GM12878 (cell line): Measurements from ENCODE around the gene KCNH4. TPM values are rescaled to one million over a fixed set of nuclear protein-coding genes. Genes with fewer than 3 reads are reported as not detected.

ENCODE experiments used
- ATAC-seq: fragments of 200-7000 bp; cut with Tn5 transposase; 3 replicates; pipeline ENCODE4 v1.9.1; 2020; ENCODE audit warnings: mild to moderate bottlenecking, moderate library complexity
- BruUV-seq: library from RNA; stranded (reverse); fragments of 400-500 nt; replicated peaks from 2 replicates; lab custom pipeline; 2021; lab: Mats Ljungman, UMichigan
- CTCF ChIA-PET: fragments of 300-600 bp; sonication (Branson Sonifier 250); formaldehyde crosslinking; extraction: SDS; loops from one replicate; lab custom pipeline; 2021; ENCODE audit warnings: inconsistent platforms; lab: Yijun Ruan, JAX
- POLR2A ChIA-PET: fragments of 350-600 bp; formaldehyde crosslinking; extraction: SDS; loops from one replicate; lab custom pipeline; 2021; ENCODE audit warnings: inconsistent platforms; lab: Charles Lee
- RAD21 ChIA-PET: fragments of 300-600 bp; sonication (Branson Sonifier 250); formaldehyde crosslinking; loops from one replicate; lab custom pipeline; 2023; ENCODE audit warnings: antibody characterized with exemption; ENCODE audit not compliant: unreplicated experiment; lab: Charles Lee
- SMC1A ChIA-PET: fragments of 300-600 bp; sonication (Branson Sonifier 250); formaldehyde crosslinking; loops from one replicate; lab custom pipeline; 2023; ENCODE audit not compliant: unreplicated experiment, uncharacterized antibody; lab: Charles Lee
- DNase-seq: peaks from one replicate; pipeline ENCODE4 v3.0.0-alpha.2; 2011; ENCODE audit warnings: low read depth, low spot score
- FAIRE-seq: peaks from 3 replicates; lab custom pipeline; 2011; peaks lifted over from hg19 to GRCh38; lab: Jason Lieb, UNC
- H2AFZ ChIP-seq: 2 replicates; pipeline ENCODE4 v1.6.0; 2011; ENCODE audit warnings: low read depth, low read length, control low read depth; ENCODE audit not compliant: control insufficient read depth
- H3K27ac ChIP-seq: 2 replicates; pipeline ENCODE4 v1.5.1; 2011; ENCODE audit warnings: control low read depth; ENCODE audit not compliant: control insufficient read depth, insufficient read depth
- H3K27me3 ChIP-seq, 2 experiments: replicated peaks in 1 of 2; 2 replicates each; pipeline versions ENCODE4 v1.6.0 to v1.6.1; 2011; ENCODE audit warnings: low read length in 1 of 2; ENCODE audit not compliant: control insufficient read depth in 2 of 2, insufficient read depth in 2 of 2
- H3K36me3 ChIP-seq, 2 experiments: 2 replicates each; pipeline ENCODE4 v1.5.1; 2011; ENCODE audit warnings: low read length in 1 of 2; ENCODE audit not compliant: control insufficient read depth in 2 of 2, insufficient read depth in 2 of 2
- H3K4me1 ChIP-seq: 2 replicates; pipeline ENCODE4 v1.6.1; 2011; ENCODE audit warnings: mild to moderate bottlenecking, low read length, moderate library complexity, mixed read lengths; ENCODE audit not compliant: control insufficient read depth, insufficient read depth
- H3K4me2 ChIP-seq: 2 replicates; pipeline ENCODE4 v1.6.0; 2011; ENCODE audit warnings: control low read depth; ENCODE audit not compliant: control insufficient read depth, insufficient read depth
- H3K4me3 ChIP-seq: fragments of 200-600 bp; sonication (generic); 2 replicates; pipeline ENCODE4 v1.5.1; 2016
- H3K79me2 ChIP-seq: 2 replicates; pipeline ENCODE4 v1.6.0; 2011; ENCODE audit warnings: low read length; ENCODE audit not compliant: control insufficient read depth, insufficient read depth
- H3K9ac ChIP-seq: 2 replicates; pipeline ENCODE4 v1.8.0; 2011; ENCODE audit warnings: low read length, control low read depth, mixed read lengths; ENCODE audit not compliant: control insufficient read depth, insufficient read depth
- H3K9me3 ChIP-seq: replicated peaks from 3 replicates; pipeline ENCODE4 v1.5.1; 2011; ENCODE audit warnings: mild to moderate bottlenecking, low read length; ENCODE audit not compliant: control insufficient read depth, insufficient read depth
- H4K20me1 ChIP-seq: 2 replicates; pipeline ENCODE4 v1.6.0; 2011; ENCODE audit not compliant: control insufficient read depth, insufficient read depth
- WGBS: methylation state at CpG from one replicate; pipeline ENCODE4 v1.1.6; 2016; ENCODE audit warnings: low lambda C conversion rate; ENCODE audit not compliant: insufficient replicate concordance, insufficient coverage; ENCODE audit errors: missing lambda C conversion rate; 5-methylcytosine and 5-hydroxymethylcytosine counted together
- in situ Hi-C: fragments of 300-500 bp; cut with MboI; formaldehyde crosslinking; loops from 9 replicates; pipeline ENCODE4 v1.14.3; 2018; ENCODE audit warnings: mixed read lengths
- intact Hi-C: fragments of 100-400 bp; cut with micrococcal nuclease; formaldehyde crosslinking; loops from one replicate; pipeline ENCODE4 v1.14.2; 2022; ENCODE audit not compliant: unreplicated experiment
- polyA plus RNA-seq, 11 experiments: library from polyadenylated mRNA; depleted of rRNA in 4 of 11; unstranded in 6 of 11; stranded (reverse) in 5 of 11; fragments of >200 nt; fragmentation: Nextera tagmentation in 4 of 11; fragmentation: Illumina TruSeq in 1 of 11; extraction: Ambion mirVana in 4 of 11; extraction: Trizol in 1 of 11; gene quantifications; 1 replicate in 1 of 11; 2 replicates in 10 of 11; pipeline versions ENCODE4 v1.2.1 to v1.2.3, GENCODE V29; 2011 to 2016; ENCODE audit warnings: inconsistent platforms in 2 of 11, missing spikeins in 2 of 11, low read depth in 1 of 11
- total RNA-seq, 4 experiments: library from RNA; depleted of rRNA in 3 of 4; stranded (reverse); fragments of >200 nt in 3 of 4; fragmentation: Illumina TruSeq in 1 of 4; extraction: Trizol in 1 of 4; gene quantifications; 2 replicates each; pipeline versions ENCODE4 v1.2.1 to v1.2.3, GENCODE V29; 2013 to 2021
- TF ChIP-seq, protein P1 (sequence below): fragments of 450-650 bp; IDR thresholded peaks from 2 replicates; pipeline ENCODE4 v1.6.1; 2017; ENCODE audit warnings: mild to moderate bottlenecking

The KCNH4 gene
- total and polyA plus RNA-seq, 10 of the 15 experiments (the other 5 are each of a cell fraction or from before 2014, with no cell fraction given), result 0.03 to 0.88 (median 0.10) TPM; not detected in 2

GRCh38 chr17:42155614-42156045, 25.3 kb downstream of the KCNH4 start:
- Histone ChIP-seq H3K4me2 (peak overlapping the region; percentile 76), H2AFZ (no peak overlapping the region), H3K4me3 (peak overlapping the region; percentile 61; the same call in 1 of the 2 replicates), H3K36me3 (0 out of 4 replicates have a peak, but pooled peaks cover 0 to 4% of the 10 kb centered on the region in 2 experiments), H3K9ac (no peak overlapping the region; the same call in 1 of the 2 replicates), H3K27me3 (no peaks in the 10 kb centered on the region), H3K4me1 (peaks cover 5% of the 10 kb centered on the region), H3K27ac (no peak overlapping the region), H4K20me1 (no peaks in the 10 kb centered on the region), H3K79me2 (peaks cover 36% of the 10 kb centered on the region), H3K9me3 (no peaks in the 10 kb centered on the region)
- TF ChIP-seq, protein P1, sequence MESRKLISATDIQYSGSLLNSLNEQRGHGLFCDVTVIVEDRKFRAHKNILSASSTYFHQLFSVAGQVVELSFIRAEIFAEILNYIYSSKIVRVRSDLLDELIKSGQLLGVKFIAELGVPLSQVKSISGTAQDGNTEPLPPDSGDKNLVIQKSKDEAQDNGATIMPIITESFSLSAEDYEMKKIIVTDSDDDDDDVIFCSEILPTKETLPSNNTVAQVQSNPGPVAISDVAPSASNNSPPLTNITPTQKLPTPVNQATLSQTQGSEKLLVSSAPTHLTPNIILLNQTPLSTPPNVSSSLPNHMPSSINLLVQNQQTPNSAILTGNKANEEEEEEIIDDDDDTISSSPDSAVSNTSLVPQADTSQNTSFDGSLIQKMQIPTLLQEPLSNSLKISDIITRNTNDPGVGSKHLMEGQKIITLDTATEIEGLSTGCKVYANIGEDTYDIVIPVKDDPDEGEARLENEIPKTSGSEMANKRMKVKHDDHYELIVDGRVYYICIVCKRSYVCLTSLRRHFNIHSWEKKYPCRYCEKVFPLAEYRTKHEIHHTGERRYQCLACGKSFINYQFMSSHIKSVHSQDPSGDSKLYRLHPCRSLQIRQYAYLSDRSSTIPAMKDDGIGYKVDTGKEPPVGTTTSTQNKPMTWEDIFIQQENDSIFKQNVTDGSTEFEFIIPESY, result no peak
- ChIA-PET SMC1A (interaction anchor here (0.7 to 1.3 kb wide), 2 partner anchors 26 to 187 kb away, joined by 3 to 4 read pairs; no protein-coding TSS in a partner anchor), CTCF (interaction anchor here (2.6 kb wide), 1 partner anchor 26 kb away, joined by 9 read pairs; the partner anchor contains the start of gene KCNH4), RAD21 (no interaction called here), POLR2A (interaction anchor here (0.6 to 2.2 kb wide), 3 partner anchors 11 to 23 kb away, joined by 3 to 6 read pairs (median 3); no protein-coding TSS in a partner anchor)
- intact Hi-C loops (no loop called here), in situ Hi-C loops (no loop called here)
- no peak for DNase-seq
- 71% methylated on average over 17 of the region's 17 CpGs for WGBS
- no peak for ATAC-seq
- FAIRE-seq, result no peak
- BruUV-seq, result no TSS peak
